D721Med (cell line): Measurements from ENCODE around the gene SFT2D2.

Source experiments
- DNase-seq: peaks from one replicate; pipeline ENCODE4 v3.0.0; 2011; ENCODE audit warnings: low spot score; ENCODE audit not compliant: insufficient read length
- FAIRE-seq: peaks from 2 replicates; lab custom pipeline; 2011; peaks lifted over from hg19 to GRCh38; lab: Jason Lieb, UNC
- CTCF ChIP-seq: IDR thresholded peaks from 2 replicates; pipeline ENCODE4 v1.5.1; 2012; ENCODE audit warnings: mild to moderate bottlenecking, control low read depth; ENCODE audit not compliant: insufficient read depth; ENCODE audit errors: missing control alignments

Gene SFT2D2

GRCh38 chr1:168265596-168265995 lies 39.8 kb downstream of the SFT2D2 start:
- no peak for TF ChIP-seq CTCF
- DNase-seq (no peak), FAIRE-seq (no peak)

- no peak for TF ChIP-seq CTCF
- no peak for DNase-seq
- no peak for FAIRE-seq
Measured at GRCh38 chr1:168266644-168267186, 40.9 kb downstream of the SFT2D2 start.

DNA sequence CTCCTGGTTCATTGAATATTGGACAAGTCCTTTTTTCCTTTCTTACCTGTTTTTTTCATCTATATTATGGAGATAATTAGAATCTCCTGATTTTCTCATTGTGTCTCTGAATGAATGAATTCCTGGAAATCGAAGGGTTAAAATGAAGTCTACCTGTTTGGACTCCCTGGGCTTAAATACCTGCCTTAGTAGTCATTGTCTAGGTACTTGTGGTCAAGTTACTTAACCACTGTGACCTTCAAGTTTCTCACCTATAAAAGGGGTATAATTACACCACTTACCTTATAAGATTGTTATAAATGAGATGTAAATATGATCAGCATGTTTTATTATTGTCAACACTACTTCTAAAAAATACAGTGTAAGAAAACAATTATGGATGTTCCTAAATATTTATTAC lies 45.8 kb downstream of the SFT2D2 start:
- TF ChIP-seq CTCF = no peak
- no peak for FAIRE-seq
- no peak for DNase-seq

- TF ChIP-seq CTCF = no peak
Measured at GRCh38 chr1:168273575-168273974, 47.8 kb downstream of the SFT2D2 start.

DNA sequence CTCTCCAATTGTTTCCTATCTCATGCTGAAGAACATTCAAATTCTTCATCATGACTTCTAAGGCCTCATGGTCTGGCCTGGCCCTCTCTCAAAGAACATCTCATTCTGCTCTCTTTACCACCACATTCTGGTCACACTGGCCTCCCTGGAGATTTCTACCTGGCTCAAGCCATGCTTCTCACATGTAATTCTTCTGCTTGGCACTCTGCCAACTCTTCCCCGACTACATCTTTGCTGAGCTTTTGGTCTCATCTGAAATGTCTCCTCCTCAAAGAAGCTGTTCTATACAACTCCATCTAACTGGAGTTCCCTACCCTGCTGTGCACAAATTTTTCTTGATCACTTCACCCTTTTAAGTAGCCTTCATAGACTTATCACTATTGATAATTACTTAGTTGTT lies 53.4 kb downstream of the SFT2D2 start:
- no peak for FAIRE-seq
- TF ChIP-seq CTCF = no peak

More at GRCh38 chr1:168273575-168273974, 47.8 kb downstream of the SFT2D2 start:
- DNase-seq (no peak), FAIRE-seq (no peak)

GRCh38 chr1:168280296-168280927 lies 54.6 kb downstream of the SFT2D2 start, which contains the start of gene TBX19:
Gene TBX19 (plus strand): TSS chr1:168280877. CDS start chr1:168281091, 214 bp downstream.
- no peak for TF ChIP-seq CTCF
- no peak for FAIRE-seq

More for the DNA sequence above, 53.4 kb downstream of the SFT2D2 start:
- DNase-seq = no peak

More at GRCh38 chr1:168280296-168280927, 54.6 kb downstream of the SFT2D2 start, which contains the start of gene TBX19:
- no peak for DNase-seq
